ENCODE data around the gene ADD2.

The ADD2 gene

GRCh38 chr2:70692256-70692655 is 75.7 kb downstream of the ADD2 start:
- Mint-ChIP-seq H3K27ac (no peak overlapping the region), H3K27me3 (no peaks in the 10 kb centered on the region), H3K9me3 (no peaks in the 10 kb centered on the region), H3K4me3 (no peak overlapping the region), H3K4me1 (ENCODE audit: low read depth) (no peaks in the 10 kb centered on the region), H3K36me3 (ENCODE audit: low read depth) (no peaks in the 10 kb centered on the region)

DNA sequence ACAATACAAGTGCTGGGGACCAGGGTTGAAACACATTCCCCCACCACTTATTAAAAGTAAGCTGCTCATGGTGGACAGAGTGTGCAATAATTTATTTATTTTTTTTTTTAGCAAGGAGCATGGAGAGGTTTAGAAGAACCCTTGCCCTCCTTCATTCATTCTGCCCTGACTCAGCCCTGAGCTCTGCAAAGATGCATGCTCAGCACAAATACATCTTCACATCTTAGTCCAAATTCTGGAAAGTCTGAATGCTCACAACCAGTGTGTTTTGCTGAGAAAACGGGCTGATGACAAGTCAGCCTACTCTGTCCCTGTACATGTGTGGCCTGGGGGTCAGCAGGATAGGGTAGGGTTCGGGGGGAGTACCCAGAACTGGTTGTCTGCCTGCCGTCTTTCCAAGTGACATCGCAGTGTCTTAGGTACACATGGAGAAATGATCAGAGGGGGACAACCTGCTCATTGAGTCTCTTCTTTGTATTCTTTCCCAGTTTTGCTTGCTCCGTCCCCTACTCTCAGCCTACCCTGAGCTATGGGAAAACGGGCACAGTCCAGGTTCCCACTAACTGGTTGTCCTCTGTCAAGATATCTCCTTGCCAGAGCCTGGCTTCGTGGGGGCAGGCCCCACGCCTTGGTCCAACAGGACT is 76.4 kb downstream of the ADD2 start:
- no peaks in the 10 kb centered on the region for H3K9me3 Mint-ChIP-seq
- H3K4me1 Mint-ChIP-seq (ENCODE audit: low read depth): no peaks in the 10 kb centered on the region
- no peak overlapping the region for H3K27ac Mint-ChIP-seq
- no peaks in the 10 kb centered on the region for H3K36me3 Mint-ChIP-seq (ENCODE audit: low read depth)
- H3K4me3 Mint-ChIP-seq: no peak overlapping the region
- no peaks in the 10 kb centered on the region for H3K27me3 Mint-ChIP-seq

- Mint-ChIP-seq H3K27me3 (no peaks in the 10 kb centered on the region), H3K4me1 (ENCODE audit: low read depth) (no peaks in the 10 kb centered on the region), H3K36me3 (ENCODE audit: low read depth) (no peaks in the 10 kb centered on the region), H3K27ac (no peak overlapping the region), H3K9me3 (no peaks in the 10 kb centered on the region), H3K4me3 (no peak overlapping the region)
Observed at GRCh38 chr2:70690846-70691245, 77.2 kb downstream of the ADD2 start.

- Mint-ChIP-seq H3K4me3 (no peak overlapping the region), H3K27ac (no peak overlapping the region), H3K36me3 (ENCODE audit: low read depth) (no peaks in the 10 kb centered on the region), H3K4me1 (ENCODE audit: low read depth) (no peaks in the 10 kb centered on the region), H3K27me3 (no peaks in the 10 kb centered on the region), H3K9me3 (no peaks in the 10 kb centered on the region)
Observed at GRCh38 chr2:70688427-70688826, 79.6 kb downstream of the ADD2 start.

GRCh38 chr2:70687461-70687795 is 80.6 kb downstream of the ADD2 start:
- H3K36me3 Mint-ChIP-seq (ENCODE audit: low read depth): no peaks in the 10 kb centered on the region
- H3K4me3 Mint-ChIP-seq: no peak overlapping the region
- H3K4me1 Mint-ChIP-seq (ENCODE audit: low read depth): no peaks in the 10 kb centered on the region
- no peak overlapping the region for H3K27ac Mint-ChIP-seq
- no peaks in the 10 kb centered on the region for H3K9me3 Mint-ChIP-seq
- no peaks in the 10 kb centered on the region for H3K27me3 Mint-ChIP-seq

GRCh38 chr2:70686577-70687460 is 81.2 kb downstream of the ADD2 start:
- Mint-ChIP-seq H3K36me3 (ENCODE audit: low read depth) (no peaks in the 10 kb centered on the region), H3K9me3 (no peaks in the 10 kb centered on the region)

DNA sequence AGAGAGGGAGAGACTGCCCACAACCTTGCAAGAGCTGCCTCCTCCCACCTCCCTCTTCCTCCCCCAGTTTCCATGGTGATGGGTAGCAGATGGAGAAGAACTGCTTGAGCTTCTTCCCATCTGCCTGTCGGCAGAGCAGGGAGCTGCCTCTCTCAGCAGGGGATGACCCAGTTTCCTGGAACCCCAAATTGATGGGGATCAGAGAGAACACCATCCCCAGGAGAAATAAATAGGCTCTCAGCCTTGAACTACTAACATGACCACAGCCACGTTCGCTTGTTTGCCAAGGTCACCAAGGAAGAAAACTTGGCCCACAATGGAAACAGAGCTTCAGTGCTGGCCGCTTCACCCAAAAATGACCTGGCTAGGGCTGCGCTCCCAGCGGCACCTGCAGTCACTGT is 82.2 kb downstream of the ADD2 start:
- no peaks in the 10 kb centered on the region for H3K27me3 Mint-ChIP-seq
- no peak overlapping the region for H3K27ac Mint-ChIP-seq
- no peak overlapping the region for H3K4me3 Mint-ChIP-seq
- no peaks in the 10 kb centered on the region for H3K9me3 Mint-ChIP-seq
- H3K36me3 Mint-ChIP-seq (ENCODE audit: low read depth): no peaks in the 10 kb centered on the region
- H3K4me1 Mint-ChIP-seq (ENCODE audit: low read depth): no peaks in the 10 kb centered on the region

More at GRCh38 chr2:70686577-70687460, 81.2 kb downstream of the ADD2 start:
- Mint-ChIP-seq H3K4me1 (ENCODE audit: low read depth) (no peaks in the 10 kb centered on the region), H3K27ac (no peak overlapping the region), H3K4me3 (no peak overlapping the region), H3K27me3 (no peaks in the 10 kb centered on the region)

- H3K27ac Mint-ChIP-seq: no peak overlapping the region
- H3K4me1 Mint-ChIP-seq (ENCODE audit: low read depth): no peaks in the 10 kb centered on the region
- H3K9me3 Mint-ChIP-seq: no peaks in the 10 kb centered on the region
- no peak overlapping the region for H3K4me3 Mint-ChIP-seq
- no peaks in the 10 kb centered on the region for H3K27me3 Mint-ChIP-seq
- H3K36me3 Mint-ChIP-seq (ENCODE audit: low read depth): no peaks in the 10 kb centered on the region
Observed at GRCh38 chr2:70684846-70685622, 83.0 kb downstream of the ADD2 start.

DNA sequence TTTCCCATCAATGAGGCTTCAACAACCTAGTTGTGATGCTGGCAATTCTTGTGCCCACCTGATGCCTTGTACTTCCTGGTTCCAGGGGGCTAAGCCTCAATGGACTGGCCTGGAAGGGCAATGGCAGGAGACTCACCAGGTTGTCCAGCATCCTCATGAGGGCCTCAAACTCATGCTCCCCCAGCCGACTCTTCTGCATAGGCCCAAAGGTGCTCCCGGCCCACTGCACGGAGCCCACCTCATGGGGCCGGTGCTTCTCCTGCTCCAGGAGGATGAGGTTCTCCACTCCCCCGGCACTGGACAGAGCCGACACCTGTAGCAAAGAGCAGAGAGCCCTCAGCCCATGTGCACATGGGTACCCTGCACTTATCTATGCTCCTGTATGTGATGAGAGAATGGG is 84.5 kb downstream of the ADD2 start:
- H3K27ac Mint-ChIP-seq: no peak overlapping the region

DNA sequence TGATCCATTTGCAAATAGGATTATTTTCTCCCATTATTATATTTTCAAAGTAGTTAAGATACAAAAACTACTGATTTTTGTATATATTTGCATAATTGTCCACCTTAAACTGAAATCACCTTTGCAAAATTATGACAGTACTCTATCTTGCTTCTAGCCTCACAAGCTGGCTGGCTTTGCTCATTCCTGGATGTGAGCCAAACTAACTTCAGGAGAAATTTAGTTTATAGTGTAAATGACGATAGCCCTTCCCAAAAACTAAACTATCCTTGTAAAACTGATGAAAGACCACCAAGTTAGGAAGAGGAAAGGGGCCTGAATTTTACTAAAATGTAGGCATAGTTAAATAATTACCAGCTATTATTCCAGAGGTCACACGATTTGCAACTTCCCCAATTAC is 87.3 kb downstream of the ADD2 start:
- Mint-ChIP-seq H3K36me3 (ENCODE audit: low read depth) (no peaks in the 10 kb centered on the region), H3K27ac (no peak overlapping the region), H3K4me3 (no peak overlapping the region), H3K4me1 (ENCODE audit: low read depth) (no peaks in the 10 kb centered on the region), H3K9me3 (no peaks in the 10 kb centered on the region), H3K27me3 (no peaks in the 10 kb centered on the region)

More for the DNA sequence above, 84.5 kb downstream of the ADD2 start:
- Mint-ChIP-seq H3K4me1 (ENCODE audit: low read depth) (no peaks in the 10 kb centered on the region), H3K9me3 (no peaks in the 10 kb centered on the region), H3K4me3 (no peak overlapping the region), H3K27me3 (no peaks in the 10 kb centered on the region), H3K36me3 (ENCODE audit: low read depth) (no peaks in the 10 kb centered on the region)

- H3K27me3 Mint-ChIP-seq: no peaks in the 10 kb centered on the region
- H3K9me3 Mint-ChIP-seq: no peaks in the 10 kb centered on the region
- H3K36me3 Mint-ChIP-seq (ENCODE audit: low read depth): no peaks in the 10 kb centered on the region
- H3K4me1 Mint-ChIP-seq (ENCODE audit: low read depth): no peaks in the 10 kb centered on the region
- no peak overlapping the region for H3K27ac Mint-ChIP-seq
- H3K4me3 Mint-ChIP-seq: no peak overlapping the region
Observed at GRCh38 chr2:70679259-70679658, 88.7 kb downstream of the ADD2 start.

GRCh38 chr2:70678576-70679143 is 89.3 kb downstream of the ADD2 start:
- Mint-ChIP-seq H3K27me3 (no peaks in the 10 kb centered on the region), H3K36me3 (ENCODE audit: low read depth) (no peaks in the 10 kb centered on the region), H3K4me3 (no peak overlapping the region)

DNA sequence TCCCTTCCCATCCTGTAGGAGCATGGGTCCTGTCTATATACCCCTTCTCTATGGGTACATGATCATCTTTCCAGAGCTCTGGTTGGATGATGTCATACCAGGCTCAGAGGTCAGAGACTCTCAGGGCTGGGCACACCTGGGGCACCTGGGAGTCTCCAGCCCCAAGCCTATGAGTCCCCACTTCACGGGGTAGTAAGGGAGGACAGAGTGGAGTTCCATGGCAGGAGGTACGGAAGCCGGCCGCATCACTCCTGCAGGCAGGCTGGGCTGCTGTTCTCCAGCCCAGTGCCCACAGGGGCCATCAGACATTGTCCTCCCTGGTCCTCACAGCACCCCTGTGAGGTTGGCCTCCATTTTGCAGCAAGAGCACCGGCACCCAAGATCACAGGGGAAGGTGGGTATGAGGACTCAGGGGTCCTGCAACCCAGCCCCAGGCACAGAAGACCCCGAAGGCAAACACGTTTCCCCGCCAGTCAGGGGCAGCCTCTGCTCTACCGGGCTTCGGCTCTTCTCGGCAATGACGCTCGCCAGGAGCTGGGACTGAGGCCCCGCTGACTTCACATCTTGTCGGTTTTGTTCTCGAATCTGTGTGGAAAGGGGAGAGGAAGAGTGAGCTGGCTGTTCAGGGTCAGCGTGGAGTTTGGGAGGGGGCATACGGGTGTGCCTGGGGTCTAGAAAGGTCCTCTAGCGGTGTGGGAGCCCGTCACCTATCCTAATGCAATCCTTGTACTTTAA is 91.5 kb downstream of the ADD2 start:
- H3K27me3 Mint-ChIP-seq: no peaks in the 10 kb centered on the region
- no peak overlapping the region for H3K27ac Mint-ChIP-seq
- no peaks in the 10 kb centered on the region for H3K4me1 Mint-ChIP-seq (ENCODE audit: low read depth)
- no peaks in the 10 kb centered on the region for H3K36me3 Mint-ChIP-seq (ENCODE audit: low read depth)
- no peaks in the 10 kb centered on the region for H3K9me3 Mint-ChIP-seq
- no peak overlapping the region for H3K4me3 Mint-ChIP-seq

More at GRCh38 chr2:70678576-70679143, 89.3 kb downstream of the ADD2 start:
- Mint-ChIP-seq H3K27ac (no peak overlapping the region), H3K4me1 (ENCODE audit: low read depth) (no peaks in the 10 kb centered on the region), H3K9me3 (no peaks in the 10 kb centered on the region)

DNA sequence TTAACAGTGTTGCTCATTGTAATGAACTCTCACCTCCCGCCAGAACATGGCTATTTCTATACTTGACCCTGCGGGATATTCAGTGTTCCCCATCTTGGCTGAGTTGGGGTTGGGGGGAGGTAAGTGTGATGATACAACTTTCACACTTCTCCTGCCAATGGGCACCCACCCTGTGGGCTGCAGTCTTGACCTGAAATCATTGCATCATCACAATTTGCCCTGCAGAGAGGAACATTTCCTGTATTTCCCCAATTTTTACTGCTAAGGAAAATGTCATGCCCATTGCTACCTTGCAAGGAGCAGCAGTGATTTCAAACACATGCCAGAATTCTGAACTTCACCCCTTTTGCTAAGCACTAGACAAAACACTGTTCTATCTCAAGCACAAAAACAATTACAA is 92.1 kb downstream of the ADD2 start:
- H3K9me3 Mint-ChIP-seq: no peaks in the 10 kb centered on the region
- H3K27ac Mint-ChIP-seq: no peak overlapping the region
- H3K4me1 Mint-ChIP-seq (ENCODE audit: low read depth): no peaks in the 10 kb centered on the region

More for the DNA sequence above, 92.1 kb downstream of the ADD2 start:
- Mint-ChIP-seq H3K4me3 (no peak overlapping the region), H3K36me3 (ENCODE audit: low read depth) (no peaks in the 10 kb centered on the region), H3K27me3 (no peaks in the 10 kb centered on the region)

All from stimulated activated naive CD8-positive, alpha-beta T cell treated with anti-CD3 and anti-CD28 coated beads, Interleukin-15, Interleukin-2, amounts not matched to agents 100 ng/mL and 50 ng/mL, for 24 hours (primary cell).